Measurements from ENCODE around the gene KAZN.

The KAZN gene

GRCh38 chr1:14672005-14672404 lies 73.5 kb downstream of the KAZN start:
- Histone ChIP-seq H3K36me3 (replicated peaks; ENCODE audit: insufficient read depth, low read length) (no peaks in the 10 kb centered on the region), H2AFZ (ENCODE audit: low read length) (no peak overlapping the region), H3K4me1 (ENCODE audit: low read length) (no peaks in the 10 kb centered on the region), H3K4me3 (ENCODE audit: low read length) (no peak overlapping the region), H3K79me2 (ENCODE audit: low read length) (no peaks in the 10 kb centered on the region), H3K9me2 (replicated peaks; ENCODE audit: insufficient read depth, low read length) (no peaks in the 10 kb centered on the region), H3K4me2 (ENCODE audit: low read depth, low read length) (no peak overlapping the region), H4K20me1 (ENCODE audit: insufficient read depth, low read length) (no peaks in the 10 kb centered on the region), H3K27me3 (replicated peaks; ENCODE audit: insufficient read depth, low read length) (no peaks in the 10 kb centered on the region), H3K9ac (ENCODE audit: low read length) (no peak overlapping the region), H3K27ac (ENCODE audit: low read length) (no peak overlapping the region), H3F3A (ENCODE audit: insufficient read depth, low read length) (no peaks in the 10 kb centered on the region), H3K9me3 (replicated peaks; ENCODE audit: insufficient read depth, low read length) (no peaks in the 10 kb centered on the region)
- TF ChIP-seq EZH2 (optimal IDR thresholded peaks at IDR 0.05; ENCODE audit: low read depth, low read length) (no peak), EZH2phosphoT487 (IDR thresholded peaks at IDR 0.05; ENCODE audit: low read length) (no peak), CTCF (IDR thresholded peaks at IDR 0.05; ENCODE audit: low read length) (no peak)
- DNase-seq = no peak

GRCh38 chr1:14674030-14674429 lies 75.5 kb downstream of the KAZN start:
- no peaks in the 10 kb centered on the region for H3K27me3 ChIP-seq (replicated peaks; ENCODE audit: insufficient read depth, low read length)
- no peaks in the 10 kb centered on the region for H3K79me2 ChIP-seq (ENCODE audit: low read length)
- H3K4me2 ChIP-seq (ENCODE audit: low read depth, low read length) = no peak overlapping the region
- H4K20me1 ChIP-seq (ENCODE audit: insufficient read depth, low read length) = no peaks in the 10 kb centered on the region
- TF ChIP-seq EZH2phosphoT487 (IDR thresholded peaks at IDR 0.05; ENCODE audit: low read length) (no peak), CTCF (IDR thresholded peaks at IDR 0.05; ENCODE audit: low read length) (no peak), EZH2 (optimal IDR thresholded peaks at IDR 0.05; ENCODE audit: low read depth, low read length) (no peak)
- H3K4me1 ChIP-seq (ENCODE audit: low read length) = no peaks in the 10 kb centered on the region
- no peaks in the 10 kb centered on the region for H3F3A ChIP-seq (ENCODE audit: insufficient read depth, low read length)
- DNase-seq = peak; percentile 9
- H3K27ac ChIP-seq (ENCODE audit: low read length) = no peak overlapping the region
- H3K9me3 ChIP-seq (replicated peaks; ENCODE audit: insufficient read depth, low read length) = no peaks in the 10 kb centered on the region
- no peak overlapping the region for H3K9ac ChIP-seq (ENCODE audit: low read length)
- no peak overlapping the region for H2AFZ ChIP-seq (ENCODE audit: low read length)
- no peak overlapping the region for H3K4me3 ChIP-seq (ENCODE audit: low read length)
- no peaks in the 10 kb centered on the region for H3K9me2 ChIP-seq (replicated peaks; ENCODE audit: insufficient read depth, low read length)
- H3K36me3 ChIP-seq (replicated peaks; ENCODE audit: insufficient read depth, low read length) = no peaks in the 10 kb centered on the region

- no peak overlapping the region for H3K9ac ChIP-seq (ENCODE audit: low read length)
- no peak overlapping the region for H2AFZ ChIP-seq (ENCODE audit: low read length)
- no peaks in the 10 kb centered on the region for H3K9me3 ChIP-seq (replicated peaks; ENCODE audit: insufficient read depth, low read length)
- H3F3A ChIP-seq (ENCODE audit: insufficient read depth, low read length) = no peaks in the 10 kb centered on the region
- no peaks in the 10 kb centered on the region for H3K36me3 ChIP-seq (replicated peaks; ENCODE audit: insufficient read depth, low read length)
- H4K20me1 ChIP-seq (ENCODE audit: insufficient read depth, low read length) = no peaks in the 10 kb centered on the region
- no peaks in the 10 kb centered on the region for H3K27me3 ChIP-seq (replicated peaks; ENCODE audit: insufficient read depth, low read length)
- no peak overlapping the region for H3K4me2 ChIP-seq (ENCODE audit: low read depth, low read length)
- H3K27ac ChIP-seq (ENCODE audit: low read length) = no peak overlapping the region
- H3K4me1 ChIP-seq (ENCODE audit: low read length) = no peaks in the 10 kb centered on the region
- TF ChIP-seq CTCF (IDR thresholded peaks at IDR 0.05; ENCODE audit: low read length) (no peak), EZH2phosphoT487 (IDR thresholded peaks at IDR 0.05; ENCODE audit: low read length) (no peak), EZH2 (optimal IDR thresholded peaks at IDR 0.05; ENCODE audit: low read depth, low read length) (no peak)
- DNase-seq = no peak
- no peak overlapping the region for H3K4me3 ChIP-seq (ENCODE audit: low read length)
- H3K9me2 ChIP-seq (replicated peaks; ENCODE audit: insufficient read depth, low read length) = no peaks in the 10 kb centered on the region
- H3K79me2 ChIP-seq (ENCODE audit: low read length) = no peaks in the 10 kb centered on the region
These were observed 77.9 kb downstream of the KAZN start for GRCh38 chr1:14676400-14676799.

All from MM.1S (cell line).